Measurements from ENCODE around the gene TSACC.

GRCh38 chr1:156293895-156294294, 44.4 kb upstream of the TSACC start:
- no peak for TF ChIP-seq E2F4 (IDR thresholded peaks at IDR 0.05; ENCODE audit: low read depth, low read length)
- no peak for TF ChIP-seq EZH2 (IDR thresholded peaks at IDR 0.05; ENCODE audit: borderline replicate concordance, control insufficient read depth, low read depth, low read length)
- TF ChIP-seq HDAC6 (IDR thresholded peaks at IDR 0.05; ENCODE audit: unreplicated experiment) = no peak
- no peak for TF ChIP-seq REST (IDR thresholded peaks at IDR 0.05; ENCODE audit: low read depth, low read length)
- TF ChIP-seq CTCF (IDR thresholded peaks at IDR 0.05 in 2 of 3, conservative IDR thresholded peaks at IDR 0.05 in 1 of 3; ENCODE audit: control insufficient read depth in 2 of 3, extremely low read depth in 1 of 3, insufficient read depth in 1 of 3, low read depth in 3 of 3, low read length in 3 of 3) = no peak
- no peak for TF ChIP-seq JUNB (IDR thresholded peaks at IDR 0.05)
- TF ChIP-seq SKIL (IDR thresholded peaks at IDR 0.05; ENCODE audit: low read depth, poor library complexity, severe bottlenecking) = no peak
- no peak for TF ChIP-seq CHD4 (IDR thresholded peaks at IDR 0.05)
- no peak for TF ChIP-seq PAX5 (IDR thresholded peaks at IDR 0.05; ENCODE audit: borderline replicate concordance, low read depth, low read length)
- no peak for TF ChIP-seq CREB1 (IDR thresholded peaks at IDR 0.05; ENCODE audit: low read depth)
- no peak for TF ChIP-seq SMC3 (IDR thresholded peaks at IDR 0.05; ENCODE audit: borderline replicate concordance, low read length)
- no peak for TF ChIP-seq EP300 (IDR thresholded peaks at IDR 0.05; ENCODE audit: borderline replicate concordance in 1 of 2, control insufficient read depth in 1 of 2, low read depth in 2 of 2, low read length in 2 of 2)
- no peak for TF ChIP-seq POLR2A (IDR thresholded peaks at IDR 0.05; ENCODE audit: low read depth, low read length)

Measured in GM12878 (cell line).